ENCODE measurements around the gene ILF2. TPM values are rescaled to one million over a fixed set of nuclear protein-coding genes. Genes with fewer than 3 reads are reported as not detected.

ILF2 gene
- total and polyA plus RNA-seq, 2 experiments from 2014 or later: 200 to 276 TPM

DNA sequence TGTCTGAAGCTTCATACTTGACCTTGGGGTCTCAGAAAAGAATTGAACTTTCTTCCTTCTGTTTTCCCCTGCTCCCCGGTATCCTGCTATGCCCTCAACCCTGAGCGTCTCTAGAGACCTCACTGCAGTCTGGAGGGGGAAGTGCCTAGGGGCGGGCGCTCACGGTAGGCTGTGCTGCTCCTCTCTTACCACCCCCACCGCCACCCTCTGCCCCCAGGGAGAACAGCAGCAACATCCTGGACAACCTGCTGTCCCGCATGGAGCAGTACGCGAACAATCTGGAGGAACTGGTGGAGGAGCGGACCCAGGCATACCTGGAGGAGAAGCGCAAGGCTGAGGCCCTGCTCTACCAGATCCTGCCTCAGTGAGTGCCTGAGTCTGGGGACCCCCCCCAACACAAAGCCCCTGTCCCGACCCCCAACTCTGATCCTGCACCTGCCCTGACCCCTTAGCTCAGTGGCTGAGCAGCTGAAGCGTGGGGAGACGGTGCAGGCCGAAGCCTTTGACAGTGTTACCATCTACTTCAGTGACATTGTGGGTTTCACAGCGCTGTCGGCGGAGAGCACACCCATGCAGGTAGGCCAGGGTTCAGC lies 18.0 kb upstream of the ILF2 start:
- Histone ChIP-seq H3K4me1 (ENCODE audit: low read depth) (no peaks in the 10 kb centered on the region), H3K4me3 (no peak overlapping the region)
- no peak for DNase-seq (ENCODE audit: low read depth in 1 of 2, low spot score in 1 of 2)

DNA sequence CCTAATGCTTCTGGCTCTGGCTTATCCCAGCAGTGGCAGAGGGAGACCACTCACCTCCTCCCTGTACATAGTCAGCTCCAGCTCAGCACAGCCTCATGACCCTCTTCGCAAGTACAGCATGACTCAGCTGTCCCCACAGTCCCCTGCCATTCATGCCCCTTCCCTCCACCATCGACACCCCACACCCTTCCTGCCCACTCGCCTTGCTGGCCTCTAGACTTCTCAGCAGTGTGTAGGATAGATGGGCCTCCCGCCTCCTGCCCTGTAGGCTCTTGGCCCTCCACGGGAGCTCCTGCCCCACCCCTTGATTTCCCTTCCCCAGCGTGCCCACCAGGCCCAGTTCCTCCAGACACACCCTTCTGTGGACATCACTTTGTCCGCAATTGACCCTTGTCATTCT lies 17.5 kb upstream of the ILF2 start:
- H3K9me3 ChIP-seq (ENCODE audit: low read depth): no peaks in the 10 kb centered on the region
- DNase-seq (ENCODE audit: low read depth in 1 of 2, low spot score in 1 of 2): no peak

More for the DNA sequence above, 18.0 kb upstream of the ILF2 start:
- Histone ChIP-seq H3K27me3 (no peaks in the 10 kb centered on the region), H3K9me3 (ENCODE audit: low read depth) (no peaks in the 10 kb centered on the region), H3K27ac (no peak overlapping the region), H3K36me3 (no peaks in the 10 kb centered on the region)
- TF ChIP-seq, protein P1, sequence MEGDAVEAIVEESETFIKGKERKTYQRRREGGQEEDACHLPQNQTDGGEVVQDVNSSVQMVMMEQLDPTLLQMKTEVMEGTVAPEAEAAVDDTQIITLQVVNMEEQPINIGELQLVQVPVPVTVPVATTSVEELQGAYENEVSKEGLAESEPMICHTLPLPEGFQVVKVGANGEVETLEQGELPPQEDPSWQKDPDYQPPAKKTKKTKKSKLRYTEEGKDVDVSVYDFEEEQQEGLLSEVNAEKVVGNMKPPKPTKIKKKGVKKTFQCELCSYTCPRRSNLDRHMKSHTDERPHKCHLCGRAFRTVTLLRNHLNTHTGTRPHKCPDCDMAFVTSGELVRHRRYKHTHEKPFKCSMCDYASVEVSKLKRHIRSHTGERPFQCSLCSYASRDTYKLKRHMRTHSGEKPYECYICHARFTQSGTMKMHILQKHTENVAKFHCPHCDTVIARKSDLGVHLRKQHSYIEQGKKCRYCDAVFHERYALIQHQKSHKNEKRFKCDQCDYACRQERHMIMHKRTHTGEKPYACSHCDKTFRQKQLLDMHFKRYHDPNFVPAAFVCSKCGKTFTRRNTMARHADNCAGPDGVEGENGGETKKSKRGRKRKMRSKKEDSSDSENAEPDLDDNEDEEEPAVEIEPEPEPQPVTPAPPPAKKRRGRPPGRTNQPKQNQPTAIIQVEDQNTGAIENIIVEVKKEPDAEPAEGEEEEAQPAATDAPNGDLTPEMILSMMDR (IDR thresholded peaks at IDR 0.05; ENCODE audit: low read depth, low read length): no peak

DNA sequence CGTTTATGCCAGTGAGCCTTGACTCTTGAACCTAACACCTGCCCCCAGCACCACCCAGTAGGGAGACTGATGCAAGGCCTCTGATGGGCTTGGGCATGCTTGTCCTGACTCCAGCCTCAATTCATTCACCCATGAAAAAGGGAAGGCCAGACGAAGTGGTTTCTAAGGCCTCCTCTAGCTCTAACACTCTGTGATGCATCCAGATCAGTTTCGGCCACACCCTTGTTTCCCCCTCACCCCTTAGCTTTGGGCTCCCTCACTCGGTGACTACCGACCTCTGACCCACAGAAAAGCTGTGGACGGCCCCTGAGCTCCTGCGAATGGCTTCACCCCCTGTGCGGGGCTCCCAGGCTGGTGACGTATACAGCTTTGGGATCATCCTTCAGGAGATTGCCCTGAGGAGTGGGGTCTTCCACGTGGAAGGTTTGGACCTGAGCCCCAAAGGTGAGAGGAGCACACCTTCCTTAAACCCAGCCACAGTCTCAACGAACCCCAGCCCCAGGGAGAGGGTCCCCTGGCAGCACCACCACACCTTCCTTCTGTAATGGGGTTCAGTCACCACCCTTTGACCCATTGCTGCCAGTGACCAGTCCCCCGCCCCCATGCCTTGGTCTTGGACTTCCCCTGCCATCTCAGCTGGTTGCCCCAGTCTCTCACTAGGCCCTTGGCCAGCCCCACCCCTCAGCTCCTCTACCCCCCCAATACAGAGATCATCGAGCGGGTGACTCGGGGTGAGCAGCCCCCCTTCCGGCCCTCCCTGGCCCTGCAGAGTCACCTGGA lies 16.7 kb upstream of the ILF2 start:
- Histone ChIP-seq H3K27me3 (no peaks in the 10 kb centered on the region), H3K4me3 (no peak overlapping the region), H3K36me3 (no peaks in the 10 kb centered on the region), H3K4me1 (ENCODE audit: low read depth) (no peaks in the 10 kb centered on the region), H3K27ac (no peak overlapping the region), H3K9me3 (ENCODE audit: low read depth) (no peaks in the 10 kb centered on the region)
- TF ChIP-seq, protein P1 (IDR thresholded peaks at IDR 0.05; ENCODE audit: low read depth, low read length): no peak
- no peak for DNase-seq (ENCODE audit: low read depth in 1 of 2, low spot score in 1 of 2)

More for the DNA sequence above, 17.5 kb upstream of the ILF2 start:
- TF ChIP-seq, protein P1 (IDR thresholded peaks at IDR 0.05; ENCODE audit: low read depth, low read length): no peak
- Histone ChIP-seq H3K36me3 (no peaks in the 10 kb centered on the region), H3K27ac (no peak overlapping the region), H3K27me3 (no peaks in the 10 kb centered on the region), H3K4me1 (ENCODE audit: low read depth) (no peaks in the 10 kb centered on the region), H3K4me3 (no peak overlapping the region)

DNA sequence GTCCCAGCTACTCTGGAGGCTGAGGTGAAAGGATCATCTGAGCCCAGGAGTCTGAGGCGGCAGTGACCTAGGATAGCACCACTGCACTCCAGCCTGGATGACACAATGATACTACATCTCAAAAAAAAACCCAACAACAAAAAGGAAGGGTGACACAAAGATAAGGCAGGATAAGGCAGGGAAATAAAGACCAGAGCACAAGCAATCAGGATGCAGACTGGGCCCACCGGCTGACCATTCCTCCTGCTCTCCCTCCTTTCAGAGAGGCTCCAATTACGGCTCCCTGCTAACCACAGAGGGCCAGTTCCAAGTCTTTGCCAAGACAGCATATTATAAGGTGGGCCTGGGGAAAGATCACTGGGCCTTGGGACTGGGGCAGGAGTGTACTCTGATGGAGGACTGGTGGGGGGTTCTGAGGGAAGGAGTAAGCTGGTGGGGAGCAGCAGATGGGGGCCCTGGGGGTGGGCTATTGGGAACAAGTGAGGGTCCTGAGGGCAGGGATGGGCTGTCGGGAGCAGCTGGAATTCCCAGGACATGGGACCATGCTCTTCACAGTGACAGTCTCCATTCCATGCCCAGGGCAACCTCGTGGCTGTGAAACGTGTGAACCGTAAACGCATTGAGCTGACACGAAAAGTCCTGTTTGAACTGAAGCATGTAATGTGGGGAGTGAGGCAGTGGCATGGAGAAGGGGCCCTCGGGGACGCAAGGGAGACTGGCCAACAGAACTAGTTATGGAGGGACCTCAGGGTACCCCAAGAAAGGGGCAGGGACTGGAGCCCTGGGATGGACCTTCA lies 14.9 kb upstream of the ILF2 start:
- Histone ChIP-seq H3K9me3 (ENCODE audit: low read depth) (no peaks in the 10 kb centered on the region), H3K27ac (no peak overlapping the region), H3K4me3 (no peak overlapping the region), H3K36me3 (no peaks in the 10 kb centered on the region), H3K27me3 (peaks cover 10% of the 10 kb centered on the region), H3K4me1 (ENCODE audit: low read depth) (no peaks in the 10 kb centered on the region)
- TF ChIP-seq, protein P1 (IDR thresholded peaks at IDR 0.05; ENCODE audit: low read depth, low read length): no peak
- no peak for DNase-seq (ENCODE audit: low read depth in 1 of 2, low spot score in 1 of 2)

DNA sequence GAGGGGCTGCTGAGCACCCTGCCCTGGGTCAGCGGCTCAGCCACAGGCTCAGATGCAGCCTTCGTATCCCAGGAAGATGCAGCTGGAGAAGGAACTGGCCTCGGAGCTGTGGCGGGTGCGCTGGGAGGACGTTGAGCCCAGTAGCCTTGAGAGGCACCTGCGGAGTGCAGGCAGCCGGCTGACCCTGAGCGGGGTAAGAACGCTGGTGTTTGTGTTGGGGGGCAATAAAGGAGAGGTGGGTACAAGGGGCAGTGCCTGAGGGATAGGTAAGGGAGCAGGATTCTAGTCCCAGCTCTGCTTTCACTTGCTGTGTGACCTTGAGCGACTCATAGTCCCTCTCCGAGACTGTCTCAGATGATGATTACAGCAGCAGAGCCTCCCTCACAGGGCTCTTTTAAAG lies 14.1 kb upstream of the ILF2 start:
- H3K36me3 ChIP-seq: no peaks in the 10 kb centered on the region
- TF ChIP-seq, protein P1 (IDR thresholded peaks at IDR 0.05; ENCODE audit: low read depth, low read length): no peak

More for the DNA sequence above, 14.1 kb upstream of the ILF2 start:
- no peak overlapping the region for H3K4me3 ChIP-seq
- no peak for DNase-seq (ENCODE audit: low read depth in 1 of 2, low spot score in 1 of 2)
- H3K4me1 ChIP-seq (ENCODE audit: low read depth): no peaks in the 10 kb centered on the region
- H3K27me3 ChIP-seq: peaks cover 18% of the 10 kb centered on the region
- H3K27ac ChIP-seq: no peak overlapping the region
- no peaks in the 10 kb centered on the region for H3K9me3 ChIP-seq (ENCODE audit: low read depth)
